Melanocyte of skin (primary cell): ENCODE results near the gene KIRREL3. TPM values are rescaled to one million over a fixed set of nuclear protein-coding genes. Genes with fewer than 3 reads are reported as not detected.

Experiments
- small RNA-seq, 2 donors: library from RNA; depleted of rRNA; stranded (forward); fragments of <200 nt; gene quantifications; one replicate each; pipeline ENCODE3, GENCODE V24; 2012
- total RNA-seq, 2 donors: library from RNA; depleted of rRNA; stranded (reverse); fragments of >200 nt; gene quantifications; 2 replicates each; pipeline ENCODE4 v1.2.3, GENCODE V29; 2012

Gene KIRREL3
- not detected for total RNA-seq

GRCh38 chr11:127000291-127000968 lies at the start of gene KIRREL3:
TSS of gene KIRREL3 (minus strand) at chr11:127000770.

Small RNA genes lying within 50 kb of the gene (small RNA-seq; reads per million reads assigned to genes)
- gene AP001318.3 (0 to 0.17 reads per million in 2 donors), gene MIR3167 (0 reads per million in 2 donors)
